Measurements from ENCODE around the gene MTHFD1L.
"Not testable (repeated sequence)": the region's sequence is repeated elsewhere in the genome, so short reads cannot be mapped to it uniquely, and the experiment has no call there.

Gene MTHFD1L

GRCh38 chr6:151123641-151124040 is 258.1 kb downstream of the MTHFD1L start:
- not testable (repeated sequence) for DNase-seq (ENCODE audit: low spot score)

GRCh38 chr6:151125242-151125641 is 259.7 kb downstream of the MTHFD1L start:
- DNase-seq (ENCODE audit: low spot score) = not testable (repeated sequence)

GRCh38 chr6:151125651-151126416 is 260.3 kb downstream of the MTHFD1L start:
- DNase-seq (ENCODE audit: low spot score) = peak; percentile 68

GRCh38 chr6:151126417-151126724 is 260.9 kb downstream of the MTHFD1L start:
- DNase-seq (ENCODE audit: low spot score) = not testable (repeated sequence)

GRCh38 chr6:151127133-151127798 is 261.8 kb downstream of the MTHFD1L start:
- DNase-seq (ENCODE audit: low spot score) = peak; percentile 85

- DNase-seq (ENCODE audit: low spot score) = no peak
Observed at GRCh38 chr6:151128763-151129370, 263.4 kb downstream of the MTHFD1L start.

- DNase-seq (ENCODE audit: low spot score) = no peak
Observed at GRCh38 chr6:151130329-151130728, 264.8 kb downstream of the MTHFD1L start.

GRCh38 chr6:151131324-151132007 is 266.0 kb downstream of the MTHFD1L start:
- no peak for DNase-seq (ENCODE audit: low spot score)

- DNase-seq (ENCODE audit: low spot score) = peak; percentile 25
Observed at GRCh38 chr6:151136141-151136755, 270.7 kb downstream of the MTHFD1L start.

- no peak for DNase-seq (ENCODE audit: low spot score)
Observed at GRCh38 chr6:151137542-151137941, 272.0 kb downstream of the MTHFD1L start.

GRCh38 chr6:151139524-151139923 is 274.0 kb downstream of the MTHFD1L start:
- DNase-seq (ENCODE audit: low spot score) = no peak

- no peak for DNase-seq (ENCODE audit: low spot score)
Observed at GRCh38 chr6:151140767-151141166, 275.3 kb downstream of the MTHFD1L start.

- DNase-seq (ENCODE audit: low spot score) = no peak
Observed at GRCh38 chr6:151141685-151142084, 276.2 kb downstream of the MTHFD1L start.

GRCh38 chr6:151142676-151143075 is 277.2 kb downstream of the MTHFD1L start:
- DNase-seq (ENCODE audit: low spot score) = no peak

GRCh38 chr6:151143337-151143736 is 277.8 kb downstream of the MTHFD1L start:
- no peak for DNase-seq (ENCODE audit: low spot score)

- DNase-seq (ENCODE audit: low spot score) = no peak
Observed at GRCh38 chr6:151143806-151144205, 278.3 kb downstream of the MTHFD1L start.

- no peak for DNase-seq (ENCODE audit: low spot score)
Observed at GRCh38 chr6:151147118-151147832, 281.8 kb downstream of the MTHFD1L start.

GRCh38 chr6:151148111-151148510 is 282.6 kb downstream of the MTHFD1L start:
- peak; percentile 63 for DNase-seq (ENCODE audit: low spot score)

- peak; percentile 9 for DNase-seq (ENCODE audit: low spot score)
Observed at GRCh38 chr6:151149793-151150192, 284.3 kb downstream of the MTHFD1L start.

All from kidney tubule cell (primary cell).